GM18907 (cell line): ENCODE results near the gene PKHD1.
A peak's percentile ranks its signal among the peaks of the same experiment; 100 is the strongest.

Source experiments
- ATAC-seq: cut with Tn5 transposase; IDR thresholded peaks from one replicate; pipeline ENCODE4 v1.9.1; 2021; ENCODE audit warnings: mild to moderate bottlenecking, moderate library complexity; ENCODE audit not compliant: unreplicated experiment

The PKHD1 gene

GRCh38 chr6:51737580-51738360 is 349.6 kb downstream of the PKHD1 start:
- no peak for ATAC-seq

GRCh38 chr6:51725155-51725554 is 362.3 kb downstream of the PKHD1 start:
- ATAC-seq: no peak

GRCh38 chr6:51720327-51720726 is 367.1 kb downstream of the PKHD1 start:
- no peak for ATAC-seq

- ATAC-seq: no peak
These were observed 368.1 kb downstream of the PKHD1 start for GRCh38 chr6:51719297-51719696.

- ATAC-seq: no peak
These were observed 368.9 kb downstream of the PKHD1 start for GRCh38 chr6:51718533-51718932.

GRCh38 chr6:51717477-51717876 is 369.9 kb downstream of the PKHD1 start:
- ATAC-seq: no peak

GRCh38 chr6:51711876-51712275 is 375.5 kb downstream of the PKHD1 start:
- ATAC-seq: no peak

- ATAC-seq: no peak
These were observed 381.3 kb downstream of the PKHD1 start for GRCh38 chr6:51706086-51706485.

GRCh38 chr6:51704932-51705540 is 382.4 kb downstream of the PKHD1 start:
- ATAC-seq: no peak

- no peak for ATAC-seq
These were observed 384.6 kb downstream of the PKHD1 start for GRCh38 chr6:51702851-51703250.

- ATAC-seq: no peak
These were observed 402.8 kb downstream of the PKHD1 start for GRCh38 chr6:51684603-51685002.

GRCh38 chr6:51684038-51684437 is 403.4 kb downstream of the PKHD1 start:
- ATAC-seq: no peak

GRCh38 chr6:51678905-51679620 is 408.4 kb downstream of the PKHD1 start:
- ATAC-seq: peak; percentile 90

- ATAC-seq: no peak
These were observed 409.1 kb downstream of the PKHD1 start for GRCh38 chr6:51678274-51678673.

- ATAC-seq: no peak
These were observed 411.5 kb downstream of the PKHD1 start for GRCh38 chr6:51675922-51676275.

GRCh38 chr6:51675020-51675921 is 412.1 kb downstream of the PKHD1 start:
- ATAC-seq: no peak

GRCh38 chr6:51663525-51663924 is 423.9 kb downstream of the PKHD1 start:
- no peak for ATAC-seq

- ATAC-seq: no peak
These were observed 426.6 kb downstream of the PKHD1 start for GRCh38 chr6:51660767-51661166.

GRCh38 chr6:51657491-51657890 is 429.9 kb downstream of the PKHD1 start:
- no peak for ATAC-seq

- no peak for ATAC-seq
These were observed 431.9 kb downstream of the PKHD1 start for GRCh38 chr6:51655517-51655916.

- ATAC-seq: no peak
These were observed 432.8 kb downstream of the PKHD1 start for GRCh38 chr6:51654647-51655046.
